GM13976 (cell line): ENCODE data around the gene LPXN.

Experiments used
- DNase-seq: peaks from one replicate; pipeline ENCODE4 v3.0.0; 2012; ENCODE audit warnings: low spot score
- CTCF ChIP-seq: IDR thresholded peaks from 2 replicates; pipeline ENCODE4 v1.5.1; 2012; ENCODE audit warnings: borderline replicate concordance, mild to moderate bottlenecking; ENCODE audit not compliant: insufficient read depth; ENCODE audit errors: extremely low read depth, missing control alignments, control extremely low read depth
- in situ Hi-C: fragments of 300-500 bp; cut with MboI; formaldehyde crosslinking; loops from one replicate; pipeline ENCODE4 v1.12.0; 2022; ENCODE audit warnings: low sequenced_read_pairs, mixed read lengths, inconsistent platforms; ENCODE audit not compliant: unreplicated experiment

LPXN gene

GRCh38 chr11:58575377-58576020 is at the start of gene LPXN:
Gene LPXN, minus strand, starts transcription at chr11:58575856. Its CDS starts 84 bp downstream, at chr11:58575772.
- TF ChIP-seq CTCF = peak; percentile 21
- in situ Hi-C loops = no loop called here
- peak; percentile 17 for DNase-seq

- DNase-seq = no peak
- no peak for TF ChIP-seq CTCF
- in situ Hi-C loops = no loop called here
Measured at GRCh38 chr11:58625086-58625485, 49.4 kb upstream of the LPXN start.

GRCh38 chr11:58622344-58622743 is 46.7 kb upstream of the LPXN start, which contains the start of gene CNTF:
Gene CNTF, plus strand, starts transcription at chr11:58622665. Its CDS starts 88 bp downstream, at chr11:58622753.
- in situ Hi-C loops = no loop called here
- DNase-seq = no peak
- TF ChIP-seq CTCF = no peak

GRCh38 chr11:58621586-58622262 is 46.1 kb upstream of the LPXN start:
- in situ Hi-C loops = no loop called here
- DNase-seq = no peak
- TF ChIP-seq CTCF = no peak

GRCh38 chr11:58617976-58618557 is 42.4 kb upstream of the LPXN start:
- TF ChIP-seq CTCF = peak; percentile 29
- no peak for DNase-seq
- in situ Hi-C loops = no loop called here

- in situ Hi-C loops = no loop called here
- no peak for DNase-seq
- no peak for TF ChIP-seq CTCF
Measured at GRCh38 chr11:58616594-58616993, 40.9 kb upstream of the LPXN start.
